Pons (tissue), 1 donor: ENCODE measurements around the gene LRBA.
A peak's percentile ranks its signal among the peaks of the same experiment; 100 is the strongest.

Source experiments
- DNase-seq: peaks from one replicate; pipeline ENCODE4 v3.0.0-alpha.2; 2016; ENCODE audit warnings: low spot score

Gene LRBA

DNA sequence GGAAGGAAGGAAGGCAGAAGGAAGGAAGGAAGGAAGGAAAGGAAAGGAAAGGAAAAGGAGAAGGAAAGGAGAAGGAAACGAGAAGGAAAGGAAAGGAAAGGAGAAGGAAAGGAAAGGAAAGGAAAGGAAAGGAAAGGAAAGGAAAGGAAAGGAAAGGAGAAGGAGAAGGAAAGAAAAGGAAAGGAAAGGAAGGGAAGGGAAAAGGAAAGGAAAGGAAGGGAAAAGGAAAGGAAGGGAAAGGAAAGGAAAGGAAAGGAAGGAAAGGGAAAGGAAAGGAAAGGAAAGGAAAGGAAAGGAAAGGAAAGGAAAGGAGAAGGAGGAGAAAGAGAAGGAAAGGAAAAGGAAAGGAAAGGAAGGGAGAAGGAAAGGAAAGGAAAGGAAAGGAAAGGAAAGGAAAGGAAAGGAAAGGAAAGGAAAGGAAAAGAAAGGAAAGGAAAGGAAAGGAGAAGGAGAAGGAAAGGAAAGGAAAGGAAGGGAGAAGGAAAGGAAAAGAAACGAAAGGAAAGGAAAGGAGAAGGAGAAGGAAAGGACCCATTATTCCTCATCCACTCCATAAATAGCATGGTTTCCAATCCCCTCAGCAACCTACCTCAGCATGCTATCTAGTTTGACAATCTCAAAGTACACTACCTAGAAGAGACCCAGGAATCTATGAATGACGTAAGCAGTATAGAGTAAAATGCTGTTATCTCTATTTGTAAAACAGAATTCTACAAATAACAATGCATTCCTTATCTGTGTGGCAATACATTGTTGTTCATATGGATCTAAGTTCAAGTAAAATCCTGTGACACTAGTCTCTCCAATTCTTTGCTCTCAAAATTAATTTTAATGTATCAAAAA, 209.7 kb downstream of the LRBA start:
- no peak for DNase-seq

- no peak for DNase-seq
These were observed 213.3 kb downstream of the LRBA start for GRCh38 chr4:150801833-150802232.

- no peak for DNase-seq
These were observed 215.9 kb downstream of the LRBA start for GRCh38 chr4:150799207-150799606.

- no peak for DNase-seq
These were observed 220.4 kb downstream of the LRBA start for GRCh38 chr4:150794706-150795105.

- no peak for DNase-seq
These were observed 225.2 kb downstream of the LRBA start for GRCh38 chr4:150789864-150790263.

DNA sequence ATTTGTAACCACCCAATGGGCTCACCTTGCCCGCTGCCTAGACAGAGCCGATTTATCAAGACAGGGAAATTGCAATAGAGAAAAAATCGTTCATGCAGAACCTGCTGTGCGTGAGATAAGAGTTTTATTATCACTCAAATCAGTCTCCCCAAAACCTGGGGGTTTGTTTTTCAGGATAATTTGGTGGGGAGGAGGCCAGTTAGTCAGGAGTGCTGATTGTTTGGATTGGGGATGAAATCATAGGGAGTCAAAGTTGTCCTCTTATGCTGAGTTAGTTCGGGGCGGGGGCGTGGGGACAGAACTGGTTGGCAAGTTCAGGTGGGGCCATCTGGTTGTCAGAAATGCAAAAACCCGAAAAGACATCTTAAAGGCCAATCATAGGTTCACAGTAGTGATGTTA, 230.1 kb downstream of the LRBA start:
- no peak for DNase-seq

GRCh38 chr4:150784305-150784704, 230.8 kb downstream of the LRBA start:
- DNase-seq, result no peak

- peak; percentile 11 for DNase-seq
These were observed 232.2 kb downstream of the LRBA start for GRCh38 chr4:150782921-150783320.

GRCh38 chr4:150782311-150782710, 232.8 kb downstream of the LRBA start:
- DNase-seq, result peak; percentile 28

- DNase-seq, result no peak
These were observed 233.9 kb downstream of the LRBA start for GRCh38 chr4:150781191-150781590.

DNA sequence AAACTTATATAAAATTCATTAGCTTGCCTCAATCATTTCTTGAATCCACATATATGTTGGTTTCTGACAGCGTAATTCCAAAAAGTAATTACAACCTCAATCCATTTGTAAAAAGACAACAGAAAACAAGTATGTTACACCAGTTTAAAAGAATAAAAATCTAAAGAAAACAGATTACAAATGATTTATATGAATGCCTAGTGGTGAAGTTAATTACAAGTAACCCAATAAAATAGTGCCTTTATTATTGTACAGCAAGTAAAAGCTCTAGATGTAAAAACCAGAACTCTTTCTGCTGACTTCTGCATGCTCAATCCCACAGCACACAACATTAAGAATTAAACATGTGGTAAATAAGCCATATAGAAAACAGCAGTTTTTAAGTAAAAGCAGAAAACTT, 235.4 kb downstream of the LRBA start:
- no peak for DNase-seq

DNA sequence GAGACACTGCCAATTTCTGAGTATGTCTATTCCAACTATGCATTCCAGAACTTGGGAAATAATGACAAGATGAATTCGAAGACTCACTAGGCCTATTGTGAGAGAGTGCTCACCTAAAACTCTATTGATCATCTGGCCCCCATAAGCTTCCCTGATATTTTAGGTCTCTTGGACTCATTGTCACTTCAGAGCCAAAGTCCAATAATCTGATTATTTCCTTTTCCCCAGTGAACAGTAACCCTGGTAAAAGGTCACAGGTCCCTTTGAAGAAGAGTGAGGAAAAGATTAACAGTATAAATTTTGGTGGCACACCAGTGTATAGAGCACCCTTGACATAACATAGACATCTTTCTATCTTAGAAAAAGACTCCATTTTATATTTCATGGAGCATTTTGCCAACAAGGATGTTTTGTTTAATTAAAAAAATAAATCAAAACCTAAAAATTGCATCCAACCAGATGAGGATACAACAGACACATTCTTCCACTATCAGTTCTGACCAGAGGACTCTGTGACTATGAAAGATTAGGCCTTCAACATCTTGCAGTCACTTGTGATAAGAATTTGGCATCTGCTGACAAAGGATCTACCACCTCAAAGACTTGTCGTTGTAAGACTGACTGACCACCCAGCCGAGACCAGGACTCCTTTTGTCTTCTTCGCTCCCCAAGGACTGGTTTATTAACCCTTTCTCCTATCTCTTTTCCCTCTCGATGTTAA, 241.2 kb downstream of the LRBA start:
- no peak for DNase-seq

DNA sequence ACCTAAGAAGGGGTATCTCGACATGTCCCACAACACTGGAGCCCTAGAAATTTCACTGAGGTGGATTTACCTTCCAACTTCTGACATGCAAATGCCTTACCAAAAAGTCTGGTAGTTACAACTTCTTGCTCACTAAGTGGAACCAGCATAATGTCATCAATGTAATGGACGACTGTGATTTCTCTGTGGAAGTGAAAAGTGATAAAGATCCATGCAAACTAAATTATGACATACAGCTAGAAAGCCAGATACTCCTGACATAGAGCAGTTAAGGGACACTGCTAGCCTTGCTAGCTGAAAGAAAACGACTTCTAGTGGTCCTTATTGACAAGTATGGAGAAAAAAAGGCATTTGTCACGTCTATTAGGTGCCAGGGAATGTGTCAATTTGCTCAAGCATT, 242.1 kb downstream of the LRBA start:
- DNase-seq, result no peak

DNA sequence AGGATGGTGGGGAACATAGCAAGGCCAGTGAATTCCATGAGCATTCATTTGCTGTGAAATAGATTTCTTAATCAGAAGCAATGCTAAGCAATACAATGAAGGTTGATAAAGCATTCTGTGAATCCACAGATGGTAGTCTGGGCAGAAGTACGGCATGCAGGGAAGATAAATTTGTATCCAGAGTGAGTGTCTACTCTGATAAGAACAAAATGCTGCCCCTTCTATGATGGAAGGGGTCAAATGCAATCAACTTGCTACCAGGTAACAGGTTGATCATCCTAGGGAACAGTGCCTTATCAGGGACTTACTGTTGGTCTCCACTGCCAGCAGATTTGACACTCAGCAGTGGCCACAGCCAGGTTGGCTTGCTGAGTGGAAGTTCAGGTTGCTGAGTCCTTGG, 243.7 kb downstream of the LRBA start:
- DNase-seq, result no peak

GRCh38 chr4:150769845-150770244, 245.2 kb downstream of the LRBA start:
- no peak for DNase-seq

- DNase-seq, result no peak
These were observed 245.8 kb downstream of the LRBA start for GRCh38 chr4:150769248-150769647.

- DNase-seq, result no peak
These were observed 246.6 kb downstream of the LRBA start for GRCh38 chr4:150768497-150768896.

- no peak for DNase-seq
These were observed 249.9 kb downstream of the LRBA start for GRCh38 chr4:150765216-150765615.

GRCh38 chr4:150751648-150752047, 263.4 kb downstream of the LRBA start:
- DNase-seq, result no peak

DNA sequence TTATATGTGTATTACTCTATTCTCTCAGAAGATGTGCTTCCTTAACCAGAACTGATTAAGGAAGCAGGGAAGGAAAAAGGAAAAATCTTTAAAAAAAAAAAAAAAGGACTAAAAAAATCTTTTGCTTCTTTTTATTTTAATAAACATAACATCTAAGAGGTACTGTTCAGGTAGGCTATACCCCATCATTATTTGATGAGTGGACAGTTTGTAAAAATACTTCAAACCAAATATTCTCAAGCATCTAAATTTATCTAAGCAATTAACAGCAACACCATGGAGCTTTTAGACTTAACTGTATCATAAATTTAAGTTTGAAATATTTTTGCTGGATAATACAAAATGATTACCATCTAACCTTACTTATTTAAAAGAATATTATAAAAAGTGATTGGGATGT, 264.3 kb downstream of the LRBA start:
- no peak for DNase-seq

DNA sequence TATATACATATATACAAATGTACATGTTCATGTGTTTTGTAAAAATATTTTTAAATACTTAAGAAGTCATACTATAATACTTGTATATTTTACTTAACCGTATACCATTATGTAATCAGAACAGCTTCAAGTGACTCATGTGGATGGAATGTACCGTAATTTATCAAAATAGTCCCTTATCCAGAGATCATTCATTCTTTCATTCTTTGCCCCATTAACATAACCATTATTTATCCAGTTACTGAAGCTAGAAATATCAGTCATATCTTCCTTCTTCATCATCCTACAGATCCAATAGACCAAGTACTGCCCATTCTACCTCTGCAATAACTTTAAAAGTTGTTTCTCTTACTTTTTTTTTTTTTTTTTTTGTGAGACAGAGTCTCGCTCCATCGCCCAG, 268.9 kb downstream of the LRBA start:
- no peak for DNase-seq

- no peak for DNase-seq
These were observed 270.5 kb downstream of the LRBA start for GRCh38 chr4:150744570-150744969.

DNA sequence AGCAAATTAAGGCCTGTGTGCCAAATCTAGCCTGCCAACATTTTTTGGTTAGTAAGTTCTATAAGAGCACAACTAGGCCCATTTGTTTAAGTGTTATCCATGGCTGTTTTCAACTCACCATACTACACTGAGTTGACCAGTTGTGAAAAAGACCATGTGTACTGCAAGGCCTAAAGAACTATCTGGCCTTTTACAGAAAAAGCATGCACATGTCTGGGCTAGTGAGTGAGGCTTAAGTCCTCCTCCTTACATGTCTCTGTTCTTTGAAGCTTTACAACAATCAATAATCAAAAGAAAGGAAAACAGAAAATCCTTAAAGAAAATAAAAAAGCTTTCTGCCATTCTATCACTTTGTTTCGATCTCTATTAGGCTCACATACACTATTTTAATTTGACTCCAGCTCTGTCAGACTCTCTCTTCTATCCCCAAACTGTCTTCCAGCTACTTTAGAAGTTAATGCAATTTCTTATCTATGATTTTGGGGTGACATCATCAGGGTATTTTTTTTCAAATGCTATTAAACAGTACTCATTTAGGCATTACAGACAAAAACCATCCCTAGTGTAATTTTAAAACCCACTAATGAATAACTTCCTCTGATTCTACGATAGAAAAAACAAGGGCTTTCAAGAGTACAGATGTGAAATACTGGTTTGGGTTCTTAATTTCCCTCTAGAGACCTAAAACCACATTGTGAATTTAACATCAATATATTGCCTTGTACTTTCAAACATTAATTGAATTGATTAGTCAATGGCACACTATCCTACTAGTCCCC, 271.3 kb downstream of the LRBA start:
- DNase-seq, result no peak
